GM12874 (cell line): ENCODE measurements around the gene ATF6.

Experiments used
- TF ChIP-seq, protein P1 (sequence below): IDR thresholded peaks from 2 replicates; pipeline ENCODE4 v1.5.1; 2011; ENCODE audit warnings: low read depth, mild to moderate bottlenecking, control low read depth, low read length, moderate library complexity; ENCODE audit not compliant: insufficient read depth

Gene ATF6

DNA sequence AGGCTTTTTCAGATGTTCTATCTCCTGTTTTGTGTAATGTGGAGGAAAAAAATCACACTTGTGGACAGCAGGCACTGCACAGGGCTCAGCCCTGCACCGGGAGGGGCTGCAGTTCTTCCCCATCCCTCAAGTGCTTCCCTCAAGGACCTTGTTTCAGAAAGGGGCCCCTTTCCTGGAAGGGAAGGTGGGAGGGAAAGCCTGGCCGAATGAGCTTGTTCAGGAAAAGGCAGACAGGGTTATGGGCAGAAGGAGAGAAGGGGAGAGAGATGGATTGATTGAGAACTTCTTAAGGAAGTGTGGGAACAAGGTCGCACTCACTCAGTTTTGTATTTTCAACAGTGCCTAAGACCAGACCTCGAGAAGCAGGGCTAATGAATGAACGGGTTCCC, 216.4 kb downstream of the ATF6 start:
- TF ChIP-seq, protein P1, sequence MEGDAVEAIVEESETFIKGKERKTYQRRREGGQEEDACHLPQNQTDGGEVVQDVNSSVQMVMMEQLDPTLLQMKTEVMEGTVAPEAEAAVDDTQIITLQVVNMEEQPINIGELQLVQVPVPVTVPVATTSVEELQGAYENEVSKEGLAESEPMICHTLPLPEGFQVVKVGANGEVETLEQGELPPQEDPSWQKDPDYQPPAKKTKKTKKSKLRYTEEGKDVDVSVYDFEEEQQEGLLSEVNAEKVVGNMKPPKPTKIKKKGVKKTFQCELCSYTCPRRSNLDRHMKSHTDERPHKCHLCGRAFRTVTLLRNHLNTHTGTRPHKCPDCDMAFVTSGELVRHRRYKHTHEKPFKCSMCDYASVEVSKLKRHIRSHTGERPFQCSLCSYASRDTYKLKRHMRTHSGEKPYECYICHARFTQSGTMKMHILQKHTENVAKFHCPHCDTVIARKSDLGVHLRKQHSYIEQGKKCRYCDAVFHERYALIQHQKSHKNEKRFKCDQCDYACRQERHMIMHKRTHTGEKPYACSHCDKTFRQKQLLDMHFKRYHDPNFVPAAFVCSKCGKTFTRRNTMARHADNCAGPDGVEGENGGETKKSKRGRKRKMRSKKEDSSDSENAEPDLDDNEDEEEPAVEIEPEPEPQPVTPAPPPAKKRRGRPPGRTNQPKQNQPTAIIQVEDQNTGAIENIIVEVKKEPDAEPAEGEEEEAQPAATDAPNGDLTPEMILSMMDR: no peak

DNA sequence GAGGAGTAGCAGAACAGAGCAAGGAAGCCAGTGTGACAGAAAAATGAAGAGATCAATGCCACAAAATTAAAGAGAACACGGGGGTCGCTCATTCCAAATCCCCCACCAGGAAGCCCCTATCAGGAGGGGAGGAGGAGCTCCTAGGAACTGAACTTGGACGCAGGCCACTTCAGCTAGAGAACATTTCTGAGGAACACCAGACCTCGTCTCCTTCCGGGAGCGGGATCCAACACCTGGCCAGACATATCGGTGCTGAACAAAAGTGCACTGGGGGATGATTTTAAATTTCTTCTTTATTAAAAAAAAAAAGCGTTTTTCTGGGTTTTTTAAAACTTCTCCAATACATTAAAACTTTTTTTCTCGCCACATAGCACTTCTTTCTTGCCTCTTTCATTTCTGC, 216.8 kb downstream of the ATF6 start:
- TF ChIP-seq, protein P1: no peak

- TF ChIP-seq, protein P1: no peak
Observed at GRCh38 chr1:161983725-161984124, 217.6 kb downstream of the ATF6 start.

DNA sequence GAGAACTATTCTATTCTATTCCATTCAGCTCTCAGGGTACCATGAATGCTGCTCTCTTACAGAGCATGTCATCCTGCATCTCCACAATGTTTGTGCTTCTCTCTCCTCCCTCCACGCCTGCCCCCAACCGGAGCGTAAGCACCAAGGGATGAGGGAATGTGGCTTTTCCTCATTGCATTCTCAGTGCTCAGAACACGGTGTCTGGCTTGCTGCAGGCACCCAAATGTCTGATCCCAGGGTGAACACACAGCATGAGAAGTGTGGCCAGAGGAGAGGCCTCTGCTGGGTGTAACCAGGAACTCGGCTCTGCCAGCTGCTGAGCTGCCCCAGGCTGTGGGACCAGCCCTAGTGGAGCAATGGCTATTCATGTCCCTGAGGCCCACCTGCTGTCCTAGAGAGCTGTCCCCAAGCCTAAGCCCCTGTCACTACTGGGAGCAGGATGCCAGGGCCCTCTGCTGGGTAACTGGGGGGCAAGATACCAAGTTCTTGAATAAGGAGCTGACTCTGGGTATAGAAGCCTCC, 219.2 kb downstream of the ATF6 start:
- TF ChIP-seq, protein P1: no peak

DNA sequence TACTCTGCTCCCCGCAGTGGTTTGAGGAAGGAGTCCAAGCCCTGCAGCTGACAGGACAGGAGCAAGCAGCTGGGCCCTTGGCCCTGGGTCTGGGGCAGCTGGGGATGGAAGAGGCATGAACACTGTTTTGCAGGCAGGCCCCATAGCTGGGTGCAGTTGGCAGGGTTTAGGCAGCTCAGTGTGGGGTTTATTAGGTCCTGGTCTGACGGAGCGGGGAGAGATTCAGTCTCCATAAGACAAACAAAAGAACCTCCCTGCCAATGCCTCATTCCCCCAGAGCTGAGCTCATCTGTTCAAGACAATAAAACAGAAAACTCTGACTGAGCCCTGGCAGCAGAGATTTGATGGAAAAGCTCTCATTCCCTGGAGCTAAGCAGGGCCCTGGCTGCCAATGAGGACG, 220.2 kb downstream of the ATF6 start:
- TF ChIP-seq, protein P1: no peak

- TF ChIP-seq, protein P1: no peak
Observed at GRCh38 chr1:161987303-161987702, 221.2 kb downstream of the ATF6 start.

DNA sequence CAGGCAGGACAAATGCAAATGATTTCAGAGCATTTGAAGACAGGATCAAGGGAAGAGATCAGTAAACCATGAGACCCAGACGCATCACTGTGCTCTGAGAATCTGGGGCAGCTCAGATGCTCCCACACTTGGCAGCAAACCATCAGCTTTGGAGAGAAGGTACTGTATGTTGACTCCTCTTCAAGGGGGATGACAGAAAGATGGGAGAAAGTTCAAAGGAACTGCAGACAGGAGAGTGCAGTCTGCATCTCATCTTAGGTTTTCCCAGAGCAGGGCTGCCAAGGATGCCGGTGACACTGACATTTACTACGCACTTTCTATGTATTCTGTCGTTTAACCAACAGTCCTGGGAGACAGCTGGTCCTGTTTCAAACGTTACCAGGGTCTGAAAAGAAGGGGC, 221.8 kb downstream of the ATF6 start:
- TF ChIP-seq, protein P1: no peak
